EH (cell line): ENCODE measurements around the gene UBFD1.
"Not testable (repeated sequence)": the region's sequence is repeated elsewhere in the genome, so short reads cannot be mapped to it uniquely, and the experiment has no call there.

ENCODE experiments used
- DNase-seq: peaks from one replicate; pipeline ENCODE4 v3.0.0-alpha.2; 2015; ENCODE audit warnings: low read depth

Gene UBFD1

DNA sequence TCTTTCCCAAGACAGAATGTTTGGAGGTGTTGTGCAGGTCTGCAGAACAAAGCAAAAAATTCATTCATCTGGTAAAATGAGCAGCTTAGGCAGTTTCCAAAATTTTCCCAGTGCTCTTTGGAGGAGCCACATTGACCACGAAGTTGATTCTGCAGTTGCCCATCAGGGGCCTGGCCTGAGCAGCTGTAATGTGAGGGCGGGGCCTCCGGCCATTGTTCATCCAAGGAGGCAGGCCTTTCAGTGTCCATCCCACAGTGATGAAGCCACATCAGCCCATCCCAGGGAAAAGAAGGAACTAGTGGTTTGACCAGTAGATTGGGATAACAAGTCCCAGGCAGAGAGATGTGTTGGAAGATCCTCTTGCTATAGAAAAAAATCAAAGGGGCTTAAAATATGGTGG, 10.1 kb downstream of the UBFD1 start:
- DNase-seq, result no peak

DNA sequence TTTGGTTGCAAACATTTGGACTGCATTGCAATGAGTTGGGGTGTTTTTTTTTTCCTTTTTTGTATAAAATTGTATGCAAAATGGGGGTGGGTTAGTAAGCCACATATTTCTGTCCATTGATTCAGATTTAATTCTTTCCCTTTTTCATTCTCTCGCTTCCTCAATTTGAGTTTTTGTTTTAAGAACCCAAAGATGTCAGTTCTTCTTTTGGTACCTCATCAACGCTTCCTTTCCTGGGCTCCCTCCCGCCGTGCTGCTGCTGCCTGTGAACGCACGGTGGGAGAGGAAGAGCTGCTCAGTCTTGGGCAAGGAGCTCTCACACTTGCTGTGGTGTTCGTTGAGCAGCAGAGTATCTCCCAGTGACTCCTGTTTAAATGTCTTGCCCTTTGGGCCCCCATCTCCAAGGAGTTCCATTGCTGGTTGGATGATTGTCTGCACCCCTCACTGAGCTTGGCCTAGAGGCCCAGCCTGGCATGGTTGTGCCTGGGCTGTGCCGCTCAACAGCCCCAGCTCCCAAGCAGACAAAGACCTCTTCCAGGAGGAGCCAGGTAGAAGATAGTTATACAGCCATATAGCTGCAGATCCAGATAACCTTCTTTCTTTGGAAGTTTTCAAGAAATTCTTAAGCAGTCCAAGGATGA, 13.6 kb downstream of the UBFD1 start:
- DNase-seq, result no peak

DNA sequence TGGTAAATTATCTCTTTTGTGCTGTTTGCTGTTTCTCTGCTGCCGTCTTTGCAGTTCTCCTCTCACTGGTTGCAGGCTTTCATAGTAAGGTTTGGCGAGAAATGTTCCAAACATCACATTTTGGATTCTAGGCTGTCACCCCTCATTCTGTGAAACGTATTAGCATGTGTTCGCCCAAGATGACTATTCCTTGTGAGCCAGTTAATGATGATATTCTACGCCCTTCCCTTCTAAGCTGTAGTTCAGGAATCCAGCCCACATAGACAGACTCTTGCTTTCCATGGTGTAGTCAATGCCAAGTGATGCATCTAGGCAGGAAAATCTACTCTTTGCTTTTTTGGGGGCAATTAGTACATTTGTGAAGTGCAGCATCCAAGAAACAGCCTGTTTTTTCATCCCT, 14.4 kb downstream of the UBFD1 start:
- no peak for DNase-seq

DNA sequence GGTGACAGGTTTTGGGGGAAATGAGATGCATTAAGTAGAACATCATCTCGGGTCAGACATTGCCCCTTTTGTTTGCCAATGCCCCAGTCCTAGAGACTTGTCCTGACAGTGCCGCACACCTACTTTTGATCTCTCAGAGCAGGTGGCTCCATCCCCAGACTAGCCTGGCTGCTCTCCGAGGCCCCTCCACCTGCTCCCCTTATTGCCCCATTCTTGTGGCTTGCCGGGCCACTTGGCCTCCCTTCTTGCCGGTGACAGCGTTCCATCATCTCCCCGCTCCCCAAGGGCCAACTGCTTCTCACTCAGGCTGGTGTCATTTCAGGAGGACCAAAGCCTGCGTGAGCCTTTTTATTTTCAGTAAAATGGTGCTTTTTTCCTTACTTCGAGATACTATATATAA, 14.9 kb downstream of the UBFD1 start:
- no peak for DNase-seq

DNA sequence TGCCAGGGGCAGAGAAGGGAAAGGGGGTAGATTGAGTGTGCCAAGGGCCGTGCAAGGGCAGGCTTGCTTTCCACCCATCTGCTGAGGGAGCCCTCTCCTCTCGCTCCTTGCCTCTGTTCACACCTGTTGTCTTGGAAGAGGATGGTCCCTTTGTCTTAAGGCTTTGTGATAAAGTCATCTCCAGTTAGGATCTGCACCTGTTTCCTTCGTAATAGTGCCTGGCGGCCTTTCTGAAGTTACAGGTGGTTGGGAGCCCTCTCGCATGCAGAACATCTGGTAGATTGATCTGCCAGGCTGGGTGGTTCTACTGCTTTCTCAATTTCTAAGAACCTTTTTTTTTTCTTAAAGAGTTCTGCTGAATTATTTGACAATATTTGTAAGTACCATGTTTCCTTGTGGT, 16.3 kb downstream of the UBFD1 start:
- DNase-seq, result no peak

DNA sequence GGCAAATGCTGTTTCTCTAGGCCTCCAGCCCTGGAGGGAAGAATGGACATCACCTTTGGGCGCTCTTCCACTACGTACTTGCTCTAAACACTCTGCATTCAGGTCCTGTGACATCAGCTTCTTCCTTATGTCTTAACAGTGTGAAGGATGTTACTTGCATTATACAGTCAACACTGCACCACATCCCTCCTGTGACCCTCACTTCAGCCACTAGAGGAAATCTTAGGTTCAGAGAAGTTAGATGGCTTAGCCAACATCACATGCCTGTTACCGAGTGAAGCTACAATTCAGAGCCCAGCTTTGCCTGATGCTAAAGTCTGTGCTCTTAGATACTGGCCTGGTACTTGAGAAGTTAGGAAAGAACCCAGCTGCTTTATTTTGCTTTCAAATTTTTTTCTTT, 18.3 kb downstream of the UBFD1 start:
- no peak for DNase-seq

DNA sequence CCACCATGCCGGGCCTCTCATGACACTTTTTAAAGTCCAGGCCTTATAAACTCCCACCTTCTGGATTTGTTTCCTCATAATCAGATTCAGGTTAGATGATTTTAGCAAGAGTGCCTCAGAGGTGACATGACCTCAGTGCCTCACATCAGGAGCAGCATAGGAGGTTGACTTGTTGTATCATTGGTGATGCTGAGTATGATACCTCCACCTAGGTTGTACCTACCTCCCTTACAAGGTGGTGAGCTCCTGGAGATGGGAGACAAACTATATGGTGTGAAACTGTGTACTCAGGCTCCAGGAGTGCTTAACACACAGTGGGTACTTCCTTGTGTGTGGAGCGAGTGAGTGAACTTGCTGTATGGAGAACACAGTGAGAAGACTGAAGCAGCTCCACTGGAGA, 20.0 kb downstream of the UBFD1 start:
- DNase-seq, result no peak

DNA sequence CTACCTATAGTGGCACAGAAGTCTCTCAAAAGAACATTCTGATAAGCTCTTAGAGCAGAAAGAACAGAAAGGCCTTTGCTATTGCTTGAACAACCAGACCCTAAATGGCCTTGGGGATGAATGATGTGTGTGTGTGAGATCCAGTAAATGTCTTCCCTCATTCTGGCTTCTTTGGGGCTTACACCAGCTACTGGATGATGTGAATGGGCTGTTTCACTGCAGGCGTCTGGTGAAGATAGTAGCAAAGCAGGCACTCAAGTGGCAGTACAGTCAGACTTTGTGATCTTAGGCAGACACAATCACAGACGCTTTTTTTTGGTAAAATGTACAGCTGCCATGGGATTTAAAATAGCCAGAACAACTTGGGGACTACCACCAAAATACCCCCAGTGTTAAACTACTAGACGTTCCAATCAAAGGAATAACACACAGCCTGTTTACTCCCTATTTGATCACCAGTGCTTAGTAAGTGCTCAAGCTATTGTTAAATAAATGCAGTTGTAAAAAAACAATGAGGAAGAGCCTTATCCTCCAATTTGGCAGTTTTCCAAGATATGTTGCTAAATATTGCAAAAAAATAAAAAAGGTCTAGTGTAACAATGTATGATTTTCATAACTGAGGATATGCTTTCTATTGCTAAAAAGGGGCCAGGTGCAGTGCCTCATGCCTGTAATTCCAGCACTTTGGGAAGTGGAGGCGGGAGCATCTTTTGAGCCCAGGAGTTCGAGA, 20.7 kb downstream of the UBFD1 start:
- DNase-seq, result no peak

DNA sequence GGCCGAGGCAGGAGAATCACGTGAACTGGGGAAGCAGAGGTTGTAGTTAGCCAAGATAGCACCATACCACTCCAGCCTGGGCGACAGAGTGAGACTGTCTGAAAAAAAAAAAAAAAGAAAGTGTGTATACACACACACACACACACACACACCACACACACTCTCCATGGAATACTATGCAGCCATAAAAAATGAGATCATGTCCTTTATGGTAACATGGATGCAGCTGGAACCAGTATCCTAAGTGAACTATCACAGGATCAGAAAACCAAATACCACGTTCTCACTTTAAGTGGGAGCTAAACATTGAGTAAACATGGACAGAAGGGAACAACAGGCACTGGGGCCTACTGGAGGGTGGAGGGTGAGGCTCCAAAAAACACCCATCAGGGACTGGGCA, 21.8 kb downstream of the UBFD1 start:
- no peak for DNase-seq

DNA sequence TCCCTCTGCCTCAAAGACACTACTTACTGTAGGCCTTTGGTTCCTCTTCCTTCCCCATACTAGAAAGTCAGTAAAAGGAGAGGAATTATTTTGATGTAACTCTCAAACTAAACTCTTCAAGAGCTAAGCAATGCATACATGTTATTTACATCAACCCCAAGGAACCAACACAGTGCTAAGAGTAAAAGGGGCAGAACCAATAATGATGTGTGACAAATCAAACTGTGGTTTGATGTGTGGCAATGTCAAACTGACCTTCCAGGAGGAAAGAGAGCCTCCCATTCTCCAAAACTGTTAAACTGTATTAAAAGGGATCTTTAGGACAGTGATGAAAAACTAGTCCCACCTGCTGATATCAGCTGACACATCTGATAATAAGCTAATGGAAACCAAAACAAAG, 22.9 kb downstream of the UBFD1 start:
- no peak for DNase-seq

DNA sequence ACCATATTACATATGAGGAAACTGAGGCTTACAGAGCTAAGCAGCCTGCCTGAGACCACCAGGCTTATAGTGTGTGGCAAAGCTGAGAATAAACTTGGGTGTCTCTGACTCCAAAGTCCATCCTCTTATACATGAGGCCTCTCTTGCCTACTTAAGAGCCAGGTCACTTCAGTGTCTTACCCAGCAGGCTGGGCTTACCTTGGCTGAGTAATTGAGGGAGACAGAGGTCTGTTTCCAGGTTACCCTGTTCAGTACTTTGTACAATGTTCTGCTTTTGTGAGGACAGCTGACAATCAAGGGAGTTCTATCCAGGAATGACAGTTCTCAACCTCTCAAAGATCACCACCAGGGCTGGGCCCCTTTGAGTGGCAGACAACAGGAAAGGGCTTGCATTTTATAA, 24.2 kb downstream of the UBFD1 start:
- DNase-seq, result no peak

DNA sequence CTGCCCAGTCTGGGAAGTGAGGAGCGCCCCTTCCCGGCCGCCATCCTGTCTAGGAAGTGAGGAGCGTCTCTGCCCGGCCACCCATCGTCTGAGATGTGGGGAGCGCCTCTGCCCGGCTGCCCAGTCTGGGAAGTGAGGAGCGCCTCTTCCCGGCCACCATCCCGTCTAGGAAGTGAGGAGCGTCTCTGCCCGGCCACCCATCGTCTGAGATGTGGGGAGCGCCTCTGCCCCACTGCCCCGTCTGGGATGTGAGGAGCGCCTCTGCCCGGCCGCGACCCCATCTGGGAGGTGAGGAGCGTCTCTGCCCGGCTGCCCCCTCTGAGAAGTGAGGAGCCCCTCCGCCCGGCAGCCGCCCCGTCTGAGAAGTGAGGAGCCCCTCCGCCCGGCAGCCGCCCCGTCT, 25.7 kb downstream of the UBFD1 start:
- DNase-seq, result not testable (repeated sequence)

DNA sequence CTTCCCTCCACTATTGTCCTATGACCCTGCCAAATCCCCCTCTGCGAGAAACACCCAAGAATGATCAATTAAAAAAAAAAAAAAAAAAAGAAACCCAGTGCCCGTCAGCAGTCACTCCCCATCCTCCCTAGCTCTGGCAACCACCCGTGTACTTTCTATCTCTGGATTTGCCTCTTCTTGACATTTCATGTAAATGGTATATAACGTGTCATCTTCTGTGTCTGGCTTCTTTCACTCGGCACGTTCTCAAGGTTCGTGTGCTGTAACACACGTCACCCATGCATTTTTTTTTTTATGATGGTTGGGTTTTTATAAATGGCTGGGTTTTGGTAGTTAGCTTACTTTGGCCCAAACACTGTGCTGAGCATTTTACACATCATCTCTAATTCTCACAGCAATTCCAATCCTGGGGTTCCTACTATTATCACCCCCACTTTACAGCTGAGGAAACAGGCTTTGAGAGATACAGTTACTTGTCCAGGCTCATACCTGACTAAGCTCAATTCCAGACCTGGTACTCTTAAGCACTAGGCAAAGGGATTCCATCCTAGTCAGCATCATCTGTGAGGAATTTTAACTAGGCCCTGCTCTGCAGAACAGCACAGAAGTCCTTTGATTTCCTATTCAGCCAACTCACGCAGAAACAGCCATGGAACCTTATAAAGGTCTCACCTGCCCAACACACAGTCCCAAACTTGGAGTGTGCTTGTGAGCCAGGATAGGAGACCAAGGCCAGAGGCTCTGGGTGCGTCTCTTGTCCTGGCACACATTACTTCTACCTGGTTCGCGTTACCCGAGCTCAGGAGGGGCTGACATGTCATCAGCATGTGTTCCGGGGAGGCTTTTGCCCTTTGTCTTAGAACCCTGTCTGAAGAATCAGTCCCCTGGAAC, 26.9 kb downstream of the UBFD1 start:
- DNase-seq, result no peak

DNA sequence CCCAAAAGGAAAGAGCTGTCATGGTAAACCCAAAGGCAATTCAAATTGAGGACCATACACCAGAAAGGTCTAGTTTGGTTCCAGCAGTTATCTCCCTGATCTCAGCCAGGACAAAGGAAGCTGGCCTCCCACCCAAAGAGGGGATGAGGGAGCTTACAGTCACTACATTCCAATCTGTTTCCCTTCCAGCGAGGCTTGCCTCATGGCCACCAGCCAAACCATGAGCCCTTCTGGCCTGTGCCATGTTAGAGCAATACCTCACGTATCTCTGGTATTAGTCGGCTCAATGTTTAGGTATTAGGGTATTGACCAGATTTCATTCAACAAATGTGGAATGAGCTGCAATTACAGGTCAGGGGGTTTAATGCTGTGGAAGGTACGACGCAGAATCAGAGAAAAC, 30.2 kb downstream of the UBFD1 start:
- DNase-seq, result peak; percentile 96

DNA sequence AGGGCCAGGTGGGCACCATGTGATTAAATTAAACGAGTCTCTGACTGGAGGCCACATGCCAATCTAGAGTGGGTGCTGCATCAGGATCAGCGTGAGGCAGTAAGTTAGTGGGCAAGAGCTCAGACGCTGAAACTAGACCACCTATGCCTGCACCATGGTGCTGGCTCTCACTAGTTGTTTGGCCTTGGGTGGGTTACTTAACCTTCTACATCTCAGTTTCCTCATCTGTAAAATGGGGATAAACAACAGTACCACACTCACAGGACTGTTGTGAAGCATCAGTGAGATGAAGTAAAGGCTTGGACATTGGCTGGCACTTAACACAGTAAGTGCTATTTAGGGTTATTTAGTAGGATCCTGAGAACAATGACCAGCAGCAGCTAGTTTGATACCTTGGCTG, 32.7 kb downstream of the UBFD1 start:
- no peak for DNase-seq

DNA sequence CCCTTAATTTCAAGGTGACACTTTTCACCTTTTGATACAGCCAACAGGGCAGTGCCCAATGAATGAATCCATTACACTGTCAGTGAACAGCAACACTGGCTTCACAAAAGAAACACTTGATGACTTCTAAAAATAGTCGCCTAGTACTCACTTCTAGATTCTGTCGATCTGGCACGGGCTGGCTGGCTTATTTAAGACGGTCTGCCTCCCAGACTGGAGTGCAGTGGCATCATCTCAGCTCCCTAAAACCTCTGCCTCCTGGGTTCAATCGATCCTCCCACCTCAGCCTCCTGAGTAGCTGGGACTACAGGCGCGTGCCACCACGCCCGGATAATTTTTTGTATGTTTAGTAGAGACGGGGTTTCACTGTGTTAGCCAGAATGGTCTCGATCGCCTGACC, 36.7 kb downstream of the UBFD1 start:
- no peak for DNase-seq

DNA sequence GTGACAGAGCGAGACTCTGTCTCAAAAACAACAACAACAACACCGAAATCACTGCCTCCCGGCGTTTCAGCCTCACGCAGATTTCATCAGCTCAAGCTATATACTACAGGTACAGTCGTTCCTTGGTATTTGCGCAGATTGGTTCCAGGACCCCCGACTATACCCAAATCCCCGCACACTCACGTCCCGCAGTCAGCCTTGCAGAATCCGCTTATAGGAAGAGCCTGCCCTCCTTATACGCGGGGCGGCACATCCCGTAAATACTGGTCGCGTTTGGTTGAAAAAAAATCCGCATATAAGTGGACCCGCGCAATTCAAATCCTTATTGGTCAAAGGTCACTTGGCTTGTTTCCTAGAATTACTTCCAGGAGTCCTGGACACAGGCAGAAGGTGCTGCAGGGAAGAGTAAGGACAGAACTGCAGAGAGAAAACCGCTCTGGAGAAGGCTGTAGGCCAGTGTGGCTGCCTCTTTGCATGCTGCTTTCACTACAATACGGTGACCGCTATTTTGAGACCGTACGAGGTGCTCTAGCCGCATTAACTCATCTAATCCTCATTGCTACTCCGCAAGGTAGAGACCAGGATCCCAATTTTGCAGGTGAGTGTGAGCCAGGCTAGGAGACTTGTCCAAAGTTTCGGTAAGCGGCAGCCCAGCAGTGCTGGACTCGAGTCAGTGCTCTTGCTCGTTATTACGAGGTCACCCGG, 37.9 kb downstream of the UBFD1 start:
- peak; percentile 7 for DNase-seq

DNA sequence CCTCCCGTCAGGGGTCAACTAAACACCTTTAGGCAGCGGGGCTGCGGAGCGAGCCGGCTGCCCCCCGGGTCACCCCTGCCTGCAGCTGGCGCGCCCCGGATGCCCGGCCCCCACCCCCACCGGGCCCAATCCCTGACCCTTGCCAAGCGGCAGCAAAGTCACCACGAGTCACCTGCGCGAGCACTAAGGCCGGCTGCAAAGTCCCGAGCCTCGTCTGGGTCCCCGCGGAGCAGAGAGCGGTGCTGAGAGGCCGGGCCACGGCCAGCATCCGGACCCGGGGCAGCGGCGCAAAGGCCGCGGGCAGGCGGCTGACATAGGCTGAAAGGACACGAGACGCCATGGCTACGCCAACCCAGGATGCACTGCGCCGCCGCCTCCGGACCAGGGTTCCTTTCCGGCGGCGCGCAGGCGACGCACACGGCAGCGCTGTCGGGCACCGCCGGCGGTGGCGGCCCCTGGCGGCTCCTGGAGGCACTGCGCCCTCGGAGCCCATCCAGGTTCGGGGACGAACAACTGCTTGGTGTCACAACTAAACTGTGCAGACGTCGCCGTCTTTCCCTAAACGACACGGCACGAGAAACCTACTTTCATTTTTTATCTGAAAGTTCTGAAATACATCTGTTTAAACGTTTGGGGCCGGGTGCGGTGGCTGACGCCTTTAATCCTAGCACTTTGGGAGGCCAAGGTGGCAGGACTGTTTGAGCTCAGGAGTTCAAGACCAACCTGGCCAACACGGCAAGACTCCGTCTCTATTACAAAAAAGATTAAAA, 38.6 kb downstream of the UBFD1 start, which contains the start of gene NDUFAB1:
Gene NDUFAB1, minus strand, starts transcription at position 366 of the 770 bp plus-strand sequence. Its CDS starts 26 bp downstream, at position 340.
- peak; percentile 89 for DNase-seq

DNA sequence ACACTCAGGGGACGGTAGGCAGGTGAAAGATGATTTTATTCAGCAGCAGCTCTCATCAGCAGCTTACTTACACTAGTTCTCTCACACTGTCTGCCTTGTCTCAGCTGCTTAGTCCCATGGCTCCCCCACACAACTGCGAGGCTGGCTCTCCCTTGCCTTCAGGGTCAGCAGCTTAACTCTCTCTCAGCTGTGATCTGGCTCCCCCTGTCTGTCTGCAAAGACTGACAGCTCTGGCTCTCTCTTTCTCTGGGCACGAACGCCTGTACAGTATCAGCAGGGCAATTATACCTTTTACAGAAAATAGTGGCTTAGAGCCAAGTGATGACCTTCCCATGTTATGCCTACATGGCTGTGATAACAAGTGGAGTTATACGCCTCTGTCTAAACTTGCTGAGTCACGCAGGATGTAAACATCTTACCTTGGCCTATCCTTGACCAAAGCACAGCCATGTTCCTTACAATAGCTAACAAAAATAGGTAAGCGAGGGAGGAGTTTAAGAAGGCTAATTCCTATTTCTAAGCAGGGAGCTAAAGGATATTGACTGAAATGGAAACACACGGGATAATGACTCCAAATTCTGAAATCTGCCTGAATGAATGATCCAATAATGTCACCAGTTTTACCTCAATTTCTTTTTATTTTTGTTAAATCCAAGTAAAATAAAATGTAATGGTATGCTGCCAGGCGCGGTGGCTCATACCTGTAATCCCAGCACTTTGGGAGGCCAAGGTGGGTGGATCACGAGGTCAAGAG, 39.7 kb downstream of the UBFD1 start:
- peak; percentile 15 for DNase-seq

DNA sequence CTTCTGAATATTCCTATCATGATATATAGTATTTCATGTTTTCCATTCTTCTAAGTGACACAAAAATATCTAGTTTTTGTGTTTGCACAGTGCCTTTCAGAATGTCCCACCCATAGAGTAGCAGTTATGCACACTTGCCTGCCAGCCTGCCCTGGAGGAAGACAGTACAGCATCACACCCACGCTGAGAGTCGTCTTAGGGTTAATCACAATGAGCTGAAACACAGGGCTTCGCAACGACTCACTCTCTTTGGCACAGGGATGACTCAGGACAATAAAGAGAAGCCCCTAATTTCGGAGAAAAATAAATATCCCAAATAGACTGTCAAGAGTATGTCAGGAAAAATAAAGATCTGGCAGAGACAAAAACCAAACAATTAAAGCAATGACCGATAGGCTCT, 50.2 kb downstream of the UBFD1 start:
- DNase-seq, result peak; percentile 59

DNA sequence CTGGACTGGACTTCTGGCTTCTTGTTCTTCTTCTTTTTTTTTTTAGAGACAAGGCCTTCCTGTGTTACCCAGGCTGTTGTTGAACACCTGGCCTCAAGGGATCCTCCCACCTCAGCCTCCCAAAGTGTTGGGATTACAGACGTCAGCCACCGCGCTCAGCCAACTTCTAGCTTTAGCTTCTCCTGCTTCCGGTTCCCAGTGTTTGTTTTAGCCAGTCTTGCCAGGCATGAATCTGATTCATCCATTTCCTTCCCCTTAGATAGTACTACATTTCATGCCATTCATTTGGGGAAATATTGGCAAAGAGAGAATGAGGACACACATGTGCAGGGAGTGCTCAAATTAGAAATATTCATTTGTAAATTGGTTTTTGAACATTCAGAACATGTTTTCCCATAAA, 50.7 kb downstream of the UBFD1 start:
- DNase-seq, result peak; percentile 74
